Effector memory CD8-positive, alpha-beta T cell (primary cell): ENCODE data around the gene KRT6A.

ENCODE experiments used
- ATAC-seq: fragments of 150-1000 bp; cut with Tn5 transposase; replicated peaks from 2 replicates; pipeline ENCODE4 v1.10.0; 2021; ENCODE audit warnings: mild to moderate bottlenecking, moderate library complexity
- DNase-seq, 3 experiments: peaks; one replicate each; pipeline ENCODE4 v3.0.0; 2021
- H3K27ac Mint-ChIP-seq, 2 donors: one replicate each; pipeline ENCODE4 v1.8.0; 2022; ENCODE audit warnings: mild to moderate bottlenecking in 2 of 2, mixed read lengths in 2 of 2, moderate library complexity in 2 of 2
- H3K27me3 Mint-ChIP-seq, 2 donors: one replicate each; pipeline ENCODE4 v1.8.0; 2022; ENCODE audit warnings: mixed read lengths in 2 of 2
- H3K36me3 Mint-ChIP-seq: one replicate; pipeline ENCODE4 v1.8.0; 2022; ENCODE audit warnings: mild to moderate bottlenecking, moderate library complexity, mixed read lengths; ENCODE audit not compliant: insufficient read depth
- H3K4me1 Mint-ChIP-seq, 2 donors: one replicate each; pipeline ENCODE4 v1.8.0; 2022; ENCODE audit warnings: low read depth in 2 of 2, mixed read lengths in 2 of 2
- H3K4me3 Mint-ChIP-seq, 2 donors: one replicate each; pipeline ENCODE4 v1.8.0; 2022; ENCODE audit warnings: mild to moderate bottlenecking in 2 of 2, mixed read lengths in 2 of 2, moderate library complexity in 2 of 2
- H3K9me3 Mint-ChIP-seq, 2 donors: one replicate each; pipeline ENCODE4 v1.8.0; 2022; ENCODE audit warnings: mixed read lengths in 2 of 2

Gene KRT6A

DNA sequence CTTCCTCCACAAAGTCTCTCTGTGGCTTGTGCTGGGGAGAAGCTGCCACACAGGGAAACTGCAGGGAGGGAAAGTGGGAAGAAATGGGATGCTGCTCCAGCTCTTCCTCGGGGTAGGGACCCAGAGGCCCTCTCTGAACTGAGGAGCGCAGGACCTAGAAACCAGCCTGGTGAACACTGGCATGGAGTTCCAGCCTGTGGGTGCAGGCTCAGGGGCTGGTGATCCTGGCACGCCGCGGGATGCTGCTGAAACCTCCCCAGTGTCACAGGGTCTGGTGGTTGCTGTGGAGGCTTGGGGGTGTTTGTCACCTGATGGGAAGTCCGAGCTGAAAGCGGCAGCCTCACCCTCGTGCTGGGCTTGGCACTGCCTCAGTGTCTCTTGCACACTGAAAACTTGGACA is 53.6 kb downstream of the KRT6A start:
- no peaks in the 10 kb centered on the region for H3K9me3 Mint-ChIP-seq
- H3K4me3 Mint-ChIP-seq: no peak overlapping the region

DNA sequence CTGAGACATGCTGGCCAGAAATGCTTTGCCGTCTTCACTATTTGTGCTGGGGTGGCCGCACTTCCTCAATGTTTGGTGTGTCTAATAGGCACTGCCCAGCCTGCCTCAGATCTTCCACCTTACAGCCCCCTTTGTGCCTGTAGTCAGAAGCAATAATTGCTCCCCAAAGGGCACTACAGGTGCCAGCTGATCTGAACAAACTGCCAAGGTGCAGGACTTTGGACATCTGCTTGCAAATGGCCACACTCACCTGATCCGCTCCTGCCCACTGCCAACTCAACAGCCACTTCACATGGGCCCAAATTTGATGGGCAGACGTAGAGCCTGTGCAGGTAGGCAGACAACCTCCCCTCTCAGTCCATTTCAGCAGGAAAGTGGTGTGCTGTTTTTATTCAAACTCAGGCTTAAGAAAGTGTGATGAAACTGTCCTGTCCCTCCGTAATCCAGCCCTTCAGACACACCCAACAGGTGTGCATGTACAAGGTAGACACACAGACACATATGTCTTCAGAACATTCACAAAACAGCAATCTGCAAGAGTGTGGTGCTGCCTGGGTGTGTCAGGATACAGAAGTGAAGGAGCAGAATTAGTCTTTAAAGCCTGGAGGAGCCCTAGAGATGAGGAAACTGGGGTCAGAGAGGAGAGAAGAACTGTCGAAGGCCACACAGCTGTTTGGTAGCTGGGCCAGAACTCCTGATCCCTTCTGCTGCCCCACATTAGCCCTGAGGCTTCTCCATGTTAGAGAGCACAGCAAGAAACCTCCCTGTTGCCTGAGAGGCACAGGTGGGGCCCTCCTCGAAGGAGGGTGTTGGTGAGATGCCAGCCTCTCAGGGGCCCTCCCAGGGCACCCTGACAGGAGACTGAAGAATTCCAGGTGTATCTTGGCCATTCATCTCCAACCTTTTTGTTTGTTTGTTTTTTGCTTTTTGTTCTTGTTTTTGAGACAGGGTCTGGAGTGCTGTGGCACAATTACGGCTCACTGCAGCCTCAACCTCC is 54.5 kb downstream of the KRT6A start:
- Mint-ChIP-seq H3K9me3 (no peaks in the 10 kb centered on the region), H3K4me3 (no peak overlapping the region), H3K36me3 (no peaks in the 10 kb centered on the region), H3K4me1 (peaks cover 0 to 4% of the 10 kb centered on the region in 2 donors), H3K27ac (no peak overlapping the region), H3K27me3 (peaks cover 51 to 90% of the 10 kb centered on the region in 2 donors)
- no peak for DNase-seq
- no peak for ATAC-seq

More for the DNA sequence above, 53.6 kb downstream of the KRT6A start:
- ATAC-seq (no peak), DNase-seq (no peak)
- peaks cover 0 to 4% of the 10 kb centered on the region in 2 donors for H3K4me1 Mint-ChIP-seq
- H3K27me3 Mint-ChIP-seq: peaks cover 53 to 90% of the 10 kb centered on the region in 2 donors
- no peak overlapping the region for H3K27ac Mint-ChIP-seq
- no peaks in the 10 kb centered on the region for H3K36me3 Mint-ChIP-seq

DNA sequence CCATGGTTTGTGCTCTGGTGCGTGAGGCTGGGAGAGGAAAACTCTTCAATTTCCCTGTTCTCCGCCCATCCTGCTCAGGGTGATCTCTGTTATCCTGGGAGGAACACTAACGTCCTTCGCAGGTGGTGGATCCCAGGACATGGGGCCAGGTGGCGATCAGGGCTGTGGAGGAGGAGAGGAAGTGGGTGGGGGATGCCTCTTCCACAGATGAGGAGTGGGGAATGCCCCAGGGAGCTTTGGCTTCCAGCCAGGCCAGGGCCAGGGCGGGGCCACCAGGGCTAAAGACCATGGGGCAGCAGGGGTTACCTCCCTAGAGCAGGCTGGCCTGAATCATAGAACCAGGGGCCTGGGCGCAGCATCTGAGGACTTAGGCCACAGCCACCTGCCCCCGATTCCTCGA is 55.5 kb downstream of the KRT6A start:
- DNase-seq: no peak
- Mint-ChIP-seq H3K4me1 (peaks cover 0 to 4% of the 10 kb centered on the region in 2 donors), H3K27ac (no peak overlapping the region), H3K27me3 (peaks cover 46 to 90% of the 10 kb centered on the region in 2 donors), H3K36me3 (no peaks in the 10 kb centered on the region), H3K9me3 (no peaks in the 10 kb centered on the region), H3K4me3 (no peak overlapping the region)
- ATAC-seq: no peak
